ENCODE data around the gene WDTC1.

WDTC1 gene

DNA sequence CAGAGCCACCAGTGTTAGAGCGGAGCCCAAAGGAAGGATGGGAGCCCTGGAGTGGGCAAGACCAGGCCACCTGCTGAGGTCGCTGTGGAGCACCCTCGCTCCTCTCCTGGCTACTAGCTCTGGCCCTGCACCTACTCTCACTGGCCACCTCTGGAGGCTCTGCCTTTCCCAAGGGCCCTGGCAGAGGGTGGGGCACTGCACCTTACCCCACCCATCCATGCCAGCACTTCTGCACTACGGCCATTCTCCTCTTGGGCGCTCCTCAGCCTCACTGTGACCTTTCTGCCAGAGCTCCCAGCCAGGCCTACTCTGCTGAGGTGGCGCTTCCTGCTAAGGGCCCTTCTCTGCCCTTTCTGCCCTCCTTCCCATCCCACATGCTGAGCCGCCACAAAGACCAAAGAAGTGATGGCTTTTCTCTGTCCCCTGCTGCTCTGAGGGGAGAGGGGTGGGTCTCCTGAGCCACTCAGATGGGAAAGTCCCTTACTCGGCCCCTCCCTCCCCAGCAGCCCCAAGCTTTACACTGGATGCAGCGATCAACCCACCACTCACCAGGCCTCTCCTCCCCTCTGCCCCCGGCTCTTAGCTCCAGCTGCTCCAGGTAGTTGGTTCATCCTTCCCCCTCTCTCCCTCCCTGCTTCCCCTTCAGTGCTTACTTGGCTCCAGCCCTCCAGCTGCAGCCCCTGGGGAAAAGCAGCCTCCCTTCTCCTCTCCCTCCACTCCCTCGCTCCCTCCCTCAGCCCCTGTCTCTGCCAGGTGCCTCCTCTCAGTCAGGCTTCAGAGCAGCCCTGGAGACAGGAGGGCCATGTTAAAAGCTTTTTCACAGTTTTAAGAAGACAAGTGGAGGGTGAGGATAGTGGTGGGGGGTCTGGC, 72.7 kb downstream of the WDTC1 start:
- TF ChIP-seq SIN3A (IDR thresholded peaks at IDR 0.05; ENCODE audit: borderline replicate concordance, insufficient read depth, low read length), result no peak
- no peak for TF ChIP-seq FOXP2 (optimal IDR thresholded peaks at IDR 0.05; ENCODE audit: borderline replicate concordance, extremely low read depth, extremely low read length, insufficient read depth)
- no peak for TF ChIP-seq POLR2AphosphoS5 (IDR thresholded peaks at IDR 0.05; ENCODE audit: low read depth, low read length)
- TF ChIP-seq TAF1 (IDR thresholded peaks at IDR 0.05; ENCODE audit: borderline replicate concordance, insufficient read depth, low read length), result no peak
- TF ChIP-seq, protein P1, sequence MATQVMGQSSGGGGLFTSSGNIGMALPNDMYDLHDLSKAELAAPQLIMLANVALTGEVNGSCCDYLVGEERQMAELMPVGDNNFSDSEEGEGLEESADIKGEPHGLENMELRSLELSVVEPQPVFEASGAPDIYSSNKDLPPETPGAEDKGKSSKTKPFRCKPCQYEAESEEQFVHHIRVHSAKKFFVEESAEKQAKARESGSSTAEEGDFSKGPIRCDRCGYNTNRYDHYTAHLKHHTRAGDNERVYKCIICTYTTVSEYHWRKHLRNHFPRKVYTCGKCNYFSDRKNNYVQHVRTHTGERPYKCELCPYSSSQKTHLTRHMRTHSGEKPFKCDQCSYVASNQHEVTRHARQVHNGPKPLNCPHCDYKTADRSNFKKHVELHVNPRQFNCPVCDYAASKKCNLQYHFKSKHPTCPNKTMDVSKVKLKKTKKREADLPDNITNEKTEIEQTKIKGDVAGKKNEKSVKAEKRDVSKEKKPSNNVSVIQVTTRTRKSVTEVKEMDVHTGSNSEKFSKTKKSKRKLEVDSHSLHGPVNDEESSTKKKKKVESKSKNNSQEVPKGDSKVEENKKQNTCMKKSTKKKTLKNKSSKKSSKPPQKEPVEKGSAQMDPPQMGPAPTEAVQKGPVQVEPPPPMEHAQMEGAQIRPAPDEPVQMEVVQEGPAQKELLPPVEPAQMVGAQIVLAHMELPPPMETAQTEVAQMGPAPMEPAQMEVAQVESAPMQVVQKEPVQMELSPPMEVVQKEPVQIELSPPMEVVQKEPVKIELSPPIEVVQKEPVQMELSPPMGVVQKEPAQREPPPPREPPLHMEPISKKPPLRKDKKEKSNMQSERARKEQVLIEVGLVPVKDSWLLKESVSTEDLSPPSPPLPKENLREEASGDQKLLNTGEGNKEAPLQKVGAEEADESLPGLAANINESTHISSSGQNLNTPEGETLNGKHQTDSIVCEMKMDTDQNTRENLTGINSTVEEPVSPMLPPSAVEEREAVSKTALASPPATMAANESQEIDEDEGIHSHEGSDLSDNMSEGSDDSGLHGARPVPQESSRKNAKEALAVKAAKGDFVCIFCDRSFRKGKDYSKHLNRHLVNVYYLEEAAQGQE (IDR thresholded peaks at IDR 0.05; ENCODE audit: insufficient read depth in 1 of 2, low read depth in 2 of 2, low read length in 2 of 2), result no peak

DNA sequence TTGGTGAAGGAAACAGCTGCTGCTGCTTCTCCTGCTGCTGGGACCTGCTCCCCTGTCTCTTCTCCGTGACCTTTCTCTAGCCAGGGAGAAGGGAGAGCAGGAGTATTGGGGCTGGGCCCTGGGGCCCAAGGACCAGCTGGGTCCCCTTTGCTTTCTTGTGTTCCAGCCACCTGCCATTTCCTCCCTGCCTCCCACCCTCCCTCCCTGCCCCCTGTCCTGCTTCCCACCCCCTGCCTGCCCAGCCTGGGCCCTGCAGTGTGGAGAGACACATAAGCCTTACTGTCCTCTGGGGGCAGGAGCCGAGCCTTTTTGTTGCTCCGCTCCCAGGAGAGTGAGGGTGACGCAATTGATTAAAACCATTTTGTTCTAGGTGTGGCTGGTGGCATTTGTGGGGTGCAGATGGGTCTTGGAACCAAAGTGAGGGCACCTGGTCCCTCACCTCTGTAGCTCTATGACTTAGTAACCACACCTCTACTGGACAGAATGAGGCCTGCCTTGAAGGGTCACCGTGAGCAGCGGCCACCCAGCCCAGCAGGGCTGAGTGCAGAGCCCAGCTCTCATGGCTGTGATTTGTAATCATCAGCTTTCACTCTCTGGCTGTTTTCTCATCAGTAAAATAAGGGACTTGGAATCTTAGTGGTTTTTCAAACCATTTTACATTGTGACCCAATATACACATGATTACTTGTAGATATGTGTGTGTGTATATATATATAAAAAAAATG, 73.6 kb downstream of the WDTC1 start:
- TF ChIP-seq, protein P1 (IDR thresholded peaks at IDR 0.05; ENCODE audit: insufficient read depth in 1 of 2, low read depth in 2 of 2, low read length in 2 of 2), result no peak
- no peak for TF ChIP-seq TAF1 (IDR thresholded peaks at IDR 0.05; ENCODE audit: borderline replicate concordance, insufficient read depth, low read length)
- TF ChIP-seq SIN3A (IDR thresholded peaks at IDR 0.05; ENCODE audit: borderline replicate concordance, insufficient read depth, low read length), result no peak
- no peak for TF ChIP-seq FOXP2 (optimal IDR thresholded peaks at IDR 0.05; ENCODE audit: borderline replicate concordance, extremely low read depth, extremely low read length, insufficient read depth)

DNA sequence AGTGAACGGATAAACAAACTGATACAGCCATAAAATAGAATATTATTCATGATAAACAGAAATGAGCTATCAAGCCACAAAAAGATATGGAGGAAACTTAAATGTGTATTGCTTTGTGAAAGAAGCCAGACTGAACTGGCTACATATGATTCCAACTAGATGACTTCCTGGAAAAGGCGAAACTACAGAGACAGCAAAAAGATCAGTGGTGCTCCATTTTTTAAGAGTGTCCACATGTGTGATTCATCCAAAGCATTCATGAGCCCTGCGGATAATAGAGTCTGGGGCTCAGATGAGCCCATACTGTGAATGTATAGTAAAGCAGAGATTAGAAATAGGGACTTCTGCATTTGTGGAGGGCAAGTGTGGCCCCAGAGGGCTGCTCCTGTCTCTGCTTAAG, 79.7 kb downstream of the WDTC1 start:
- TF ChIP-seq, protein P1 (IDR thresholded peaks at IDR 0.05; ENCODE audit: insufficient read depth in 1 of 2, low read depth in 2 of 2, low read length in 2 of 2), result no peak
- TF ChIP-seq TAF1 (IDR thresholded peaks at IDR 0.05; ENCODE audit: borderline replicate concordance, insufficient read depth, low read length) (no peak), SIN3A (IDR thresholded peaks at IDR 0.05; ENCODE audit: borderline replicate concordance, insufficient read depth, low read length) (no peak), FOXP2 (optimal IDR thresholded peaks at IDR 0.05; ENCODE audit: borderline replicate concordance, extremely low read depth, extremely low read length, insufficient read depth) (no peak), POLR2AphosphoS5 (IDR thresholded peaks at IDR 0.05; ENCODE audit: low read depth, low read length) (no peak)

DNA sequence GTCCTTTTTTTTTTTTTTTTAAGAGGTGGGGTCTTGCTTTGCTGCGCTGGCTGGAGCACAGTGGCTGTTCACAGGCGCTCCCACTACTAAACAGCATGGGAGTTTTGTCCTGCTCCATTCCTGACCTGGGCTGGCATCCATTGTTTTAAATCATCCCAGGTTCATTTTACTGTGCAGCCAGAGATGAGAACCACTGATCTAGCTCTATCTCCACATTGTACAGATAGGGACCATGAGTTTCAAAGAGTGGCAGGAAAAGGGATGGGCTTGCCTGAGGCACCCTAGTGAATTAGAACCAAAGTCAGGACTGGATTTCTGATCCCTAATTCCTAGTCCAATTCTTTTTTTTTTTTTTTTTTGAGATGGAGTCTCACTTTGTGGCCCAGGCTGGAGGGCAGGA, 80.3 kb downstream of the WDTC1 start:
- TF ChIP-seq FOXP2 (optimal IDR thresholded peaks at IDR 0.05; ENCODE audit: borderline replicate concordance, extremely low read depth, extremely low read length, insufficient read depth) (no peak), POLR2AphosphoS5 (IDR thresholded peaks at IDR 0.05; ENCODE audit: low read depth, low read length) (no peak), TAF1 (IDR thresholded peaks at IDR 0.05; ENCODE audit: borderline replicate concordance, insufficient read depth, low read length) (no peak), SIN3A (IDR thresholded peaks at IDR 0.05; ENCODE audit: borderline replicate concordance, insufficient read depth, low read length) (no peak)
- TF ChIP-seq, protein P1 (IDR thresholded peaks at IDR 0.05; ENCODE audit: insufficient read depth in 1 of 2, low read depth in 2 of 2, low read length in 2 of 2), result no peak

All from PFSK-1 (cell line).